Immature natural killer cell (primary cell): Measurements from ENCODE around the gene SLC66A3. TPM values are rescaled to one million over a fixed set of nuclear protein-coding genes. Genes with fewer than 3 reads are reported as not detected.

Source experiments
- DNase-seq, 3 donors: peaks; one replicate each; pipeline ENCODE4 v3.0.0; 2022; ENCODE audit warnings: mixed read lengths in 1 of 3
- H3K27ac Mint-ChIP-seq, 6 donors: one replicate each; pipeline ENCODE4 v1.8.0; 2020; ENCODE audit warnings: mixed read lengths in 6 of 6, mild to moderate bottlenecking in 5 of 6, inconsistent platforms in 4 of 6, moderate library complexity in 3 of 6
- H3K27me3 Mint-ChIP-seq, 3 donors: one replicate each; pipeline ENCODE4 v1.8.0; 2020 to 2021; ENCODE audit warnings: low read depth in 3 of 3, mild to moderate bottlenecking in 3 of 3, mixed read lengths in 3 of 3, moderate library complexity in 3 of 3, inconsistent platforms in 1 of 3
- H3K36me3 Mint-ChIP-seq, 3 donors: one replicate each; pipeline ENCODE4 v1.8.0; 2020; ENCODE audit warnings: mixed read lengths in 3 of 3, inconsistent platforms in 2 of 3, mild to moderate bottlenecking in 2 of 3
- H3K4me1 Mint-ChIP-seq, 2 donors: one replicate each; pipeline ENCODE4 v1.8.0; 2020; ENCODE audit warnings: inconsistent platforms in 2 of 2, mild to moderate bottlenecking in 2 of 2, mixed read lengths in 2 of 2, moderate library complexity in 1 of 2
- H3K4me3 Mint-ChIP-seq, 5 donors: one replicate each; pipeline ENCODE4 v1.8.0; 2020; ENCODE audit warnings: mild to moderate bottlenecking in 5 of 5, mixed read lengths in 5 of 5, inconsistent platforms in 3 of 5, moderate library complexity in 3 of 5
- H3K9me3 Mint-ChIP-seq, 6 donors: one replicate each; pipeline ENCODE4 v1.8.0; 2020; ENCODE audit warnings: mild to moderate bottlenecking in 6 of 6, mixed read lengths in 6 of 6, inconsistent platforms in 4 of 6, moderate library complexity in 3 of 6
- polyA plus RNA-seq, 3 donors: library from polyadenylated mRNA; unstranded; fragments of 300-500 nt; fragmentation: Illumina TruSeq; gene quantifications; one replicate each; pipeline ENCODE4 v1.2.3, GENCODE V29; 2021

Gene SLC66A3
- polyA plus RNA-seq, 3 donors from 2014 or later, result 78.8 to 191 (median 88.2) TPM

DNA sequence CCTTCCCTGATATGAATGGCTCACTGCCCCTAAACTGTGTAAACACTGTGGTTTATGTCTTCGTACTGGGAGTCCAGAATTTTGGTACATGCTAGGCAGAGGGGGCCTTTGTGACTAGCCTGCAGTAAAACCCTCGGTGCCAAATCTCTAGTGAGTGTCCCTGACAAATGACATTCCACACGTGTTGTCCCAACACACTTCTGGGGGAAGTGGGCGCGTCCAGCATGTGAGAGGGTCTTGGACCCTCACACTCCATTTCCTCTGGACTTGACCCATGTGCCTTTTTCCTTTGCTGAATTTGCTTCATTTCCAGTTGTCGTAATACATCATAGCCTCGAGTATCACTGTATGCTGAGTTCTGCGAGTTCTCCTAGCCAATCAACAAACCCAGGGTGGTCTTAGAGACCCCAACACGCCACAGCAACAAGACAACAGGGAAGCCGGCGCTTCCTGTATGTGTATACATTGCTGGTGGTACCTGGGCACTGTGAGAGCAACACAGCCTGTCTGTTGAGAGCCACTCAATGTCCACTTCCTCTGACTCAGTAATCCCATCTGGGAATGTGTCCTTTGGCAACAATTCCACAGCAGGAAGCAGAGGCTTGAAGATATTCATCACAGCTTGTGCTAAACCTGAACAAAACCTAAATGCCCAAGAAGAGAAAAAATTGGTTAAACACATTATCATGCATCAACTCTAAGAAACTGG lies 26.9 kb upstream of the SLC66A3 start:
- no peak for DNase-seq
- Mint-ChIP-seq H3K4me1 (peaks cover 29 to 36% of the 10 kb centered on the region in 2 donors), H3K27ac (peak overlapping the region in 3 of 6 donors; percentile 18 to 75 (median 26))

DNA sequence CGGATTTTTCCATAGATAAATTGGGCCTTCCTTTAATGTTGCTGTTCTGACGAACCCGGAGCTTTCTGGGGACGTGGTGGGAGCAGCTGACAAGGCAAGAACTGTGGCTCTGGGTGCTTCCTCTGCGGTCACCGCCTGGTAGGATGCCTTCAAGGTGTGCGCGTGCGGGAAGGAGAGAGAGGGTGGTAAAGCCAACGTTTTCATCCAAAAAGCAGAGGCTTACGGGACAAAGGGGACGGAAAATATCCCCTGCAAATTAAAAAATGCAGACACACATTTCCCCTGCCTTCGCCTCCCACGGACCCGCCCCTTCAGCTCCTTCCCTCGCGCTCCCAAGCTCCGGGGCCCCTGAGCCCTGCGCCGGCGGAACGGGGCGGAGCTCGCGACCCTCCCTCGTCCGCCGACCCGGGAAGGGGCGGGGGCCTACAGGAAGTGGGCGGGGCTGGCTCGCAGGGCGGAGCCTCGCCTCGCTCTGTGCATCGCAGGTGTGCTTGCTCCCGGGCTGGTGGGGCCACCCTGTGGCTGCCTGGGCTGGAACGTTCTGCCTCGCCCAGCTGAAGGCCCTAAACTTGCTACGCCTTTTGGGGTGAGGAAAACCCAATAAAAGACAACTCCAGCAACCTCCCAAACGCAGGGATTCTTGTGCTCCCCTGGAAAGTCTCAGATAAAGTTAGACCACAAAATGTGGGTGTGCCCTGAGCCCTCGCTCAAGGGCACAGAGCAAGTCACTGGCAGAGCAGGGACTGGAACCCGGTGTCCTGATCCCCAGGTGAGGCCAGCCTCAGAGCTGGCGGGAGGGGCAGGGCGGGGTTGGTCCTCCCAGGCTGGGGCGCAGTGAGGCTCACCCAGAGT lies 25.4 kb upstream of the SLC66A3 start:
- Mint-ChIP-seq H3K27me3 (peaks cover 8 to 13% (median 11%) of the 10 kb centered on the region in 3 donors), H3K27ac (peak overlapping the region in 4 of 6 donors; percentile 68 to 77 (median 72)), H3K36me3 (no peaks in the 10 kb centered on the region), H3K4me3 (peak overlapping the region; percentile 78 to 88 (median 83)), H3K4me1 (peaks cover 29 to 36% of the 10 kb centered on the region in 2 donors), H3K9me3 (no peaks in the 10 kb centered on the region)
- DNase-seq, result peak; percentile 52 to 58 (median 56)

More for the DNA sequence above, 26.9 kb upstream of the SLC66A3 start:
- Mint-ChIP-seq H3K36me3 (no peaks in the 10 kb centered on the region), H3K27me3 (peaks cover 8 to 11% (median 11%) of the 10 kb centered on the region in 3 donors), H3K9me3 (no peaks in the 10 kb centered on the region), H3K4me3 (peak overlapping the region in 4 of 5 donors; percentile 30 to 54 (median 46))

DNA sequence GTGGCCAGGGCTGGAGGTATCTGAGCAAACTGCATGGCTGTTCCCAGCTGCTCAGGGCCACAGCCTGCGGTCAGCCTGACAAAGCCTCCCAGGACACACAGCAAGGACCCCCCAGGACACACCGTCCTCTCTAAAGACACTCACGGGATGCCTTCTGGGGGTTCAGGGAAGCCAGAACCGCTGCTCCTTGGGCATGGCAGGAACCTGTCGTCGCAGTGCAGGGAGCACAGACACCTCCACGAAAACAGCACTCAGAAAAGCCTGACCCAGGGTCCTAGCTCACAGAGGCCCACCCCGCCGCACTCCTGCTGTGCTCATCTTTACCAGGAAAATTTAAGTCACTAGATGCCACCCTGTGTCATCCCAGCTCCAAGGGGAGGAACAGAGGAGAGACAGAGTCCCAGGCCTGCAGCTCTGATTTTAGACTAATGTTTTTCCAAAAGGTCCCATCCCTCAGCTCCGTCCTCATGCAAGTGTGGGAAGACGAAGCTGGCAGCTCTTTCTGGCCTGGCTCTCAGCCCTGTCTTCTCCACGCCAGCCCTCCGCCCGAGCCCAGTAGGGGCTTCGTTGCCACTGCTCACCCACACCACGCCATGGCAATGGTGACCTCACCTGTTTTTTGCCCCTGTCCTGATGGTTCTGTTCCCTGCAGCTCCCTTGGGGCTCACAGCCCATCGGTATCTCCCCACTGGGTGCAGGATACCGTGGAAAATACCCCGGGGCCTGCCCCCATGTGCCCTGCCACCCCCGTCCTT lies 23.9 kb upstream of the SLC66A3 start:
- no peaks in the 10 kb centered on the region for H3K36me3 Mint-ChIP-seq
- H3K9me3 Mint-ChIP-seq, result no peaks in the 10 kb centered on the region
- no peak overlapping the region for H3K27ac Mint-ChIP-seq
- peaks cover 29 to 36% of the 10 kb centered on the region in 2 donors for H3K4me1 Mint-ChIP-seq
- H3K27me3 Mint-ChIP-seq, result peaks cover 10 to 11% (median 10%) of the 10 kb centered on the region in 3 donors
- no peak for DNase-seq
- peak overlapping the region; percentile 21 to 69 (median 41) for H3K4me3 Mint-ChIP-seq

DNA sequence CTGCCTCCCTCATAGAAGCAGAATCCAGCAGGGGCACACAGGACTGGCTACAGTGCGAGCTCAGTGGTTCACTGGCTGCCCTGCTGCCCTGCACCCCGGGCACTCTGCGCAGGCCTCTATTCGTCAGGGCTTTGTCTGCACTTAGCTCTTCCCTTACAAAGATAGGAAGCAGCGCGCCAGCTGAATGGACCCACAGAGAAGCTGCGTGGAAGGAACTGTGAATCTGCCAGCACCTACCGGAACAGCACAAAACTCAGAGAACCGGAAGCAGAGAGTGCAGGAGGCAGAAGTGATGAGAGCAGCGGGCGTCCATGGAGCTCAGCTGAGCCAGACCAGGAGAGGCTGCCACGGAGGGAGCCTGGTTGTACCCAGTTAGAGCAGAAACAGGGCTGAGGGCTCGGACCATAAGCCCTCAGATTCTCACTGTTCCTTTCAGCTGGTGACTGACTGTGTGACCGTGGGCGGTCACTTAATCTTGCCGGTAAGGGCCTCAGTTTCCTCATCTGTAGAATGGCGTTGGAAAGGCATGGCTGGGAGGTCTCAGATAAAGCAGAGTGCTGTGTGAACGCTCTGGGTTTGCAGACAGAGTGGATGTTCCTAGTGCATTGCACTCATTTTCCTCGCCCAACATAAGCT lies 23.1 kb upstream of the SLC66A3 start:
- H3K9me3 Mint-ChIP-seq, result no peaks in the 10 kb centered on the region
- no peaks in the 10 kb centered on the region for H3K36me3 Mint-ChIP-seq
- H3K27ac Mint-ChIP-seq, result peak overlapping the region in 2 of 6 donors; percentile 75 to 88
- H3K4me1 Mint-ChIP-seq, result peaks cover 29 to 36% of the 10 kb centered on the region in 2 donors
- no peak for DNase-seq
- H3K4me3 Mint-ChIP-seq, result peak overlapping the region; percentile 86 to 94 (median 88)
- peaks cover 12 to 14% (median 12%) of the 10 kb centered on the region in 3 donors for H3K27me3 Mint-ChIP-seq

DNA sequence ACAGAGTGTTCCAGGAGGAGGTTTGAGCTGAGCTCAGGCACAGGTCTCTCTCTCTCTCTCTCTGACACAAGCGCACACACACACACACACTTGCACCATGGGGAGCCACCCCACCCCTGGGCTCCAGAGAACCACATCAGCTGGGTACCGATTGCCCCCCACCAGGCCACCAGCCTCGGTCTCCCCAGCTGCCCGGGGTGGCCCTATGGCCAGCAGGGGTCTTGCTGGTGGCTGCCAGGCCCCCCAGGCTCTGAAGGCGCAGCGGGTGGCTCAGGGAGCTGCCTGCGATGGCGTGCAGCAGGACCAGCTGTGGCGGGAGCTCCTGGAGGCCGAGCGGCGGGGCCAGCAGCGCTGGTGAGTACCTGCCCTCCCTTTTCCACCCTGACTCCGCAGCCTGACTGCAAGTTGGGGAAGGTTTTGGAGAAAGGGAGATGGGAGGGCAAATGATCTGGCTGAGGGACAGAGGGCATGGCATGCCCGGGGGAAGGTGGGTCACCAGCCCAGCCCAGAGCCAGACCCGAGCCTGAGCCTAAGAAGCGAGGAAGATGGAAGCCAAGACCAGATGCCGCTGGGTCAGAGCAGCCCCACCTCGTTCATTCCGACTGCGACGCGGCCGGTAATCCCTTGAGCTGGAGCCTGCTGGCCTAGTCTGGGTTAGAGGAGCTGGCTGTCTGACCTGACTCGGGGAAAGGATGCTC lies 21.9 kb upstream of the SLC66A3 start:
- Mint-ChIP-seq H3K27me3 (peaks cover 10 to 14% (median 12%) of the 10 kb centered on the region in 3 donors), H3K9me3 (no peaks in the 10 kb centered on the region), H3K4me1 (peaks cover 26 to 31% of the 10 kb centered on the region in 2 donors), H3K27ac (peak overlapping the region in 5 of 6 donors; percentile 54 to 90 (median 75)), H3K4me3 (peak overlapping the region; percentile 86 to 94 (median 88)), H3K36me3 (no peaks in the 10 kb centered on the region)
- no peak for DNase-seq

DNA sequence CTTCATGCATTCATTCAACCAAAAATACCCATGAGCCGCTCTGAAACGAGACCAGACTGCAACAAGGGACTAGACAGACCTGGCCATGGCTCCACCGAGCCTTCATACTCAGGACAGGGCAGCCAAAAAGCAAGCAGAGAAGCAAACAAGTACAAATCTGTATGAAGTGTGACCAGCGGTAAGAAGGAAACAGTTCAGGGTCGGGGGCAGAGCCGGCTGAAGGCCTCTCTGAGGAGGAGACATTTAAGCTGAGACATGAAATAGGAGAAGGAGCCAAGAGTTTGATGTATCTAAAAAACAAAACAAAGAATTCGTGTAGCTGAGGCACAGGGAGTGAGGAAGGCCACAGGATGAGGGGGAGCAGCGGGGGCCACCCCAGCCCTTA lies 21.3 kb upstream of the SLC66A3 start:
- DNase-seq, result no peak
- Mint-ChIP-seq H3K36me3 (no peaks in the 10 kb centered on the region), H3K9me3 (no peaks in the 10 kb centered on the region), H3K27me3 (peaks cover 10 to 14% (median 12%) of the 10 kb centered on the region in 3 donors), H3K27ac (peak overlapping the region in 1 of 6 donors; percentile 10), H3K4me3 (peak overlapping the region in 2 of 5 donors; percentile 25 to 45), H3K4me1 (peaks cover 23 to 25% of the 10 kb centered on the region in 2 donors)

DNA sequence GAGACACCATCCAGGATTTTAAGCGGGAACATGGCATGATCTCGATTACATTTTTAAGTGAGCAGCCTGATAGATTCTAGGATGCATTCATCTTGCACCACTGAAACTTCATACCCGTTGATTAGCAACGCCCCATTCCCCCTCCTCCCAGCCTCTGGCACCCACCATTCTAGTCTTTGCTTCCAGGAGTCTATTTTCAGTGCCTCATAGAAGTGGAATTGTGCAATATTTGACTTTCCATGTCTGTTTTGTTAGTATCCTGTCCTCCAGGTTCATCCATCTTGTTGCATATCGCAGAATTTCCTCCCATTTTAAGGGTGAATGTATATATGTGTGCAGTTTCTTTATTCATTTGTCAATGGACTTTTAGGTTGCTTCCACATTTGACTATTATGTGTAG lies 20.9 kb upstream of the SLC66A3 start:
- Mint-ChIP-seq H3K27me3 (peaks cover 10 to 14% (median 12%) of the 10 kb centered on the region in 3 donors), H3K27ac (no peak overlapping the region), H3K36me3 (no peaks in the 10 kb centered on the region), H3K4me1 (peaks cover 23% of the 10 kb centered on the region in 2 donors), H3K9me3 (no peaks in the 10 kb centered on the region), H3K4me3 (peak overlapping the region in 3 of 5 donors; percentile 5 to 58 (median 19))
- no peak for DNase-seq

DNA sequence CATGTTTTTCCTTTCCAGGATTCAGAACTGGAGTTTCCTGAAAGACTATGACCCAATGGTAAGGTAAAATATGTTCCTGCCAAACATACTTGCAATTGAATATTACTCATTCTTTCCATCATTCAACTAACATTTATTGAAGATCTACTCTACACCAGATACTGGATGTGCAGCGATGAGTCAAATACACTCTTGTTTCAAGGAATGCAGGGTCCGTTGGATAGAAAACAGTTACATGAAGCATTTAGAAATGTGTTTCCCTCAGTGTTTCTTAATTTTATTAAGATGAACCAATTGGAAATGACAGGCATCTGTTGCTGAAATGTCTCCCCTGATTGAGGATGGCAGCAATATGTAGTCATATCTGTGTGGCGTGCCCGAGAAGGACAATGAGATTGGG lies 14.8 kb upstream of the SLC66A3 start:
- no peaks in the 10 kb centered on the region for H3K4me1 Mint-ChIP-seq
- H3K27ac Mint-ChIP-seq, result no peak overlapping the region
- DNase-seq, result no peak
- no peaks in the 10 kb centered on the region for H3K9me3 Mint-ChIP-seq
- H3K4me3 Mint-ChIP-seq, result no peak overlapping the region
- peaks cover 6 to 10% (median 7%) of the 10 kb centered on the region in 3 donors for H3K27me3 Mint-ChIP-seq
- no peaks in the 10 kb centered on the region for H3K36me3 Mint-ChIP-seq

DNA sequence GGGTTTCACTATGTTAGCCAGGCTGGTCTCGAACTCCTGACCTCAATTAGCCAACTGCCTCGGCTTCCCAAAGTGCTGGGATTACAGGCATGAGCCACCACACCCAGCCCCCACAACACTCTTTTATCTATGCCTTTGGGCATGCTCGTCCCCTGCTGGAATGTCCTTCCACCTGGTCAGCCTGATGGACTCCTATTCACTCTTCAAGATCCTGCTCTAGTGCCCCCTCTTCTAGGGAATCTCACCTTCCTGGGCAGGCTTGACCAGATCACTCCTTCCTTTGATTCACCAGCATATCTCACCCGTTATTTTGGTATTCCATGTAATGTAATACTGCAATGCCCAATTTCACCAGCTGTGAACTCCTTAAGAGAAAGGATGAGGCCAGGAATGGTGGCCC lies 13.9 kb upstream of the SLC66A3 start:
- Mint-ChIP-seq H3K4me3 (no peak overlapping the region), H3K27ac (no peak overlapping the region), H3K9me3 (no peaks in the 10 kb centered on the region), H3K4me1 (no peaks in the 10 kb centered on the region), H3K27me3 (peaks cover 3 to 10% (median 7%) of the 10 kb centered on the region in 3 donors), H3K36me3 (no peaks in the 10 kb centered on the region)
- no peak for DNase-seq

DNA sequence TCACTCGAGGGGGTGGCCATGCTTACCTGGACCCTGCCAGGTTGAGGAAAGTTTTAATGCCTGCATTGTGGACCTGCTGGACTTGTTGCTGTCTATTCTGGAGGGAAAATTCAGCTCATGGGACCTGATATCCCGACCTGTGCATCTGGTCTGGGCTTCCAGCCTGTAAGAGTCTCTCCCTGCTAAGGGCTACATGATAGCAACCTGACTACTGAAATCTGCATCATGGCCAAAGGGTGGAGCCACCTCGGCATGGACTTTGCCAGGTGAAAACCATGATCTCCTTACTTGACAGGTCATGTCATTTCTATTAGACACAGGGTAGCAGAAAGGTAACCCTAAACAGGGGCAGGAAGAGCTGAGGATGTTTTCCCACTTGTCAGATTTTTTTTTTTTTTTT lies 12.9 kb upstream of the SLC66A3 start:
- no peak for DNase-seq
- no peaks in the 10 kb centered on the region for H3K4me1 Mint-ChIP-seq
- no peaks in the 10 kb centered on the region for H3K9me3 Mint-ChIP-seq
- H3K36me3 Mint-ChIP-seq, result no peaks in the 10 kb centered on the region
- peaks cover 2 to 6% (median 5%) of the 10 kb centered on the region in 3 donors for H3K27me3 Mint-ChIP-seq
- no peak overlapping the region for H3K4me3 Mint-ChIP-seq
- H3K27ac Mint-ChIP-seq, result no peak overlapping the region

DNA sequence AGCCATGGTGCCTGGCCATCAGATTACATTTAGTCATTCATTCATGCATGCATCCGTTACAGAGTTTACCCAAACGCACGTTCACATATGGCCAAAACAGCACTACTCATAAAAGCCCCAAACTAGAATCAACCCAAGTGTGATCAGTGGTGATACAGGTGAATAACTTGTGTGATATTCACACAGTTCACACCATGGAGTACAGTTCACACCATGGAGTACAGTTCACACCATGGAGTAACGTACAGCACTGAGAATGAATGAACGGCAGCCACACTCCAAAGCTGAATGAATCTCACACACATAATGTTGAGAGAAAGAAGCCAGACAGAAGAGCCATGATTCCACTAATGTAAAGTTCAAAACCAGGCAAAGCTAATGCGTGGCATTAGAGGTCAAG lies 12.3 kb upstream of the SLC66A3 start:
- peaks cover 5 to 6% (median 6%) of the 10 kb centered on the region in 3 donors for H3K27me3 Mint-ChIP-seq
- H3K4me3 Mint-ChIP-seq, result no peak overlapping the region
- DNase-seq, result no peak
- no peaks in the 10 kb centered on the region for H3K9me3 Mint-ChIP-seq
- no peaks in the 10 kb centered on the region for H3K36me3 Mint-ChIP-seq
- H3K4me1 Mint-ChIP-seq, result no peaks in the 10 kb centered on the region
- H3K27ac Mint-ChIP-seq, result no peak overlapping the region

DNA sequence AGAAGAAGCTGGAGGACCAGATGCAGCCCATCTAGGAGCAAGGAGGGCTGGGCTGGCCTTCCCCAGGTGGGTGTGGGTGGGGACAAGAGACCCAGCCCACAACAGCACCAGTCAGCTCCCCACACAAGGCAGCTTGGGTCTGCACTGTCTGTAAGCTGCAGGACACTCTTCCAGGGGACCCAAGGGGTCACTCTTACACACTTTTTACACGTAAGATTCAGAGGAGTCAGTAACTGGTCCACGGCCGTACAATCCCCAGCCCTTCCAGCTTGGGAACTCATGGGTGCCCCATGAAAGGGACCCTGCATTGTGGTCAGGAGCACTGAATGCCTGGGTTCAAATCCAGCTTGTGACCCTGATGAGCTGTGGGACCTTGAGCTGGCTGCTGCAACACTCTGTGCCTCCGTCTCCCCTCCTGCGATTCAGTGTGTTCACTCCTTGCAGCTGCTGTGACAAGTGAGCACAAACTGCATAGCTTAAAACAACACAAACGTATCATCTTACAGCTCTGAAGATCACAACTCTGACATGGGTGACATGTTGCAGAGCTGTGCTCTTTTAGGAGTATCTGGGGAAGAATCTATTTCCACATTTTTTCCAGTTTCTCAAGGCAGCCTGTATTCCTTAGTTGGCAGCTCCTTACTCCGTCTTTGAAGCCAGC lies 11.1 kb upstream of the SLC66A3 start:
- no peaks in the 10 kb centered on the region for H3K4me1 Mint-ChIP-seq
- no peak overlapping the region for H3K4me3 Mint-ChIP-seq

More for the DNA sequence above, 11.1 kb upstream of the SLC66A3 start:
- no peak for DNase-seq
- Mint-ChIP-seq H3K36me3 (no peaks in the 10 kb centered on the region), H3K27ac (no peak overlapping the region), H3K27me3 (peaks cover 5 to 6% (median 6%) of the 10 kb centered on the region in 3 donors), H3K9me3 (no peaks in the 10 kb centered on the region)
